Lung (tissue), 12 donors: ENCODE measurements around the gene DENND2A. TPM values are rescaled to one million over a fixed set of nuclear protein-coding genes. Genes with fewer than 3 reads are reported as not detected.

Experiments
- ATAC-seq: fragments of 200-7000 bp; cut with Tn5 transposase; one replicate; pipeline ENCODE4 v1.9.1; 2020; ENCODE audit warnings: moderate number of reproducible peaks; ENCODE audit not compliant: insufficient read depth, low FRiP score
- DNase-seq, 3 donors: peaks; one replicate each; pipeline ENCODE4 v3.0.0-alpha.2; 2013 to 2017
- H3K27ac ChIP-seq, 2 donors: one replicate each; pipeline ENCODE4 v1.5.1; 2013; ENCODE audit warnings: mild to moderate bottlenecking in 2 of 2, moderate library complexity in 2 of 2, control low read depth in 1 of 2, inconsistent platforms in 1 of 2, low read depth in 1 of 2, low read length in 1 of 2
- H3K27me3 ChIP-seq, 3 donors: one replicate each; pipeline ENCODE4 v1.5.1; 2013; ENCODE audit warnings: low read length in 2 of 3; ENCODE audit not compliant: control insufficient read depth in 3 of 3, insufficient read depth in 3 of 3
- H3K36me3 ChIP-seq, 4 donors: one replicate each; pipeline ENCODE4 v1.5.1; 2013; ENCODE audit warnings: low read length in 4 of 4, mild to moderate bottlenecking in 1 of 4, moderate library complexity in 1 of 4; ENCODE audit not compliant: control insufficient read depth in 4 of 4, insufficient read depth in 4 of 4
- H3K4me1 ChIP-seq, 5 donors: one replicate each; pipeline ENCODE4 v1.5.1; 2013; ENCODE audit warnings: low read length in 5 of 5, mild to moderate bottlenecking in 2 of 5, moderate library complexity in 1 of 5; ENCODE audit not compliant: control insufficient read depth in 5 of 5, insufficient read depth in 5 of 5
- H3K4me3 ChIP-seq: one replicate; pipeline ENCODE4 v1.5.1; 2013; ENCODE audit warnings: mild to moderate bottlenecking, control low read depth, moderate library complexity
- H3K9ac ChIP-seq, 2 donors: one replicate each; pipeline ENCODE4 v1.5.1; 2013; ENCODE audit warnings: low read length in 2 of 2, control low read depth in 1 of 2; ENCODE audit not compliant: insufficient read depth in 1 of 2
- H3K9me3 ChIP-seq, 4 donors: one replicate each; pipeline ENCODE4 v1.5.1; 2013; ENCODE audit warnings: low read length in 3 of 4, mild to moderate bottlenecking in 1 of 4, moderate library complexity in 1 of 4; ENCODE audit not compliant: control insufficient read depth in 4 of 4, insufficient read depth in 3 of 4
- WGBS, 2 donors: extraction: QIAGEN DNeasy Blood & Tissue Kit; methylation state at CpG; one replicate each; pipeline ENCODE4 v1.1.7; 2013; 5-methylcytosine and 5-hydroxymethylcytosine counted together
- polyA plus RNA-seq, 2 donors: library from polyadenylated mRNA; stranded (reverse); fragments of 200-250 nt; gene quantifications; one replicate each; pipeline ENCODE4 v1.2.1, GENCODE V29; 2013
- total RNA-seq, 2 donors: library from RNA; depleted of rRNA in 1 of 2; stranded (reverse); fragments of >200 nt in 1 of 2; gene quantifications; one replicate each; pipeline ENCODE4 v1.2.1, GENCODE V29; 2014 to 2021
- TF ChIP-seq, protein P1 (sequence below): IDR thresholded peaks from 2 replicates; pipeline ENCODE4 v1.5.1; 2012; ENCODE audit warnings: mild to moderate bottlenecking; ENCODE audit errors: control extremely low read depth, extremely low read depth
- donor health status: control.
- donor health status: control.
- donor health status: Bipolar disorder and iron deficiency.
- donor health status: healthy.
- donor health status: DM: yes; HTN: yes; CAD: no.

DENND2A gene
- total and polyA plus RNA-seq, 4 donors, result 4.1 to 32.4 (median 9.7) TPM

GRCh38 chr7:140542228-140542603 lies 98.4 kb downstream of the DENND2A start:
- no peak overlapping the region for H3K9ac ChIP-seq
- H3K27me3 ChIP-seq, result no peaks in the 10 kb centered on the region
- TF ChIP-seq, protein P1, sequence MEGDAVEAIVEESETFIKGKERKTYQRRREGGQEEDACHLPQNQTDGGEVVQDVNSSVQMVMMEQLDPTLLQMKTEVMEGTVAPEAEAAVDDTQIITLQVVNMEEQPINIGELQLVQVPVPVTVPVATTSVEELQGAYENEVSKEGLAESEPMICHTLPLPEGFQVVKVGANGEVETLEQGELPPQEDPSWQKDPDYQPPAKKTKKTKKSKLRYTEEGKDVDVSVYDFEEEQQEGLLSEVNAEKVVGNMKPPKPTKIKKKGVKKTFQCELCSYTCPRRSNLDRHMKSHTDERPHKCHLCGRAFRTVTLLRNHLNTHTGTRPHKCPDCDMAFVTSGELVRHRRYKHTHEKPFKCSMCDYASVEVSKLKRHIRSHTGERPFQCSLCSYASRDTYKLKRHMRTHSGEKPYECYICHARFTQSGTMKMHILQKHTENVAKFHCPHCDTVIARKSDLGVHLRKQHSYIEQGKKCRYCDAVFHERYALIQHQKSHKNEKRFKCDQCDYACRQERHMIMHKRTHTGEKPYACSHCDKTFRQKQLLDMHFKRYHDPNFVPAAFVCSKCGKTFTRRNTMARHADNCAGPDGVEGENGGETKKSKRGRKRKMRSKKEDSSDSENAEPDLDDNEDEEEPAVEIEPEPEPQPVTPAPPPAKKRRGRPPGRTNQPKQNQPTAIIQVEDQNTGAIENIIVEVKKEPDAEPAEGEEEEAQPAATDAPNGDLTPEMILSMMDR, result no peak
- H3K4me1 ChIP-seq, result peaks cover 0 to 33% (median 4%) of the 10 kb centered on the region in 5 donors
- DNase-seq (peak; percentile 62 to 84 (median 71)), ATAC-seq (peak; percentile 37)
- WGBS, 2 donors, result 44 to 57% methylated on average over 7 of the region's 7 CpGs
- H3K4me3 ChIP-seq, result no peak overlapping the region
- H3K36me3 ChIP-seq, result peaks cover 0 to 21% (median 11%) of the 10 kb centered on the region in 4 donors
- peak overlapping the region in 1 of 2 donors; percentile 4 for H3K27ac ChIP-seq
- no peaks in the 10 kb centered on the region for H3K9me3 ChIP-seq

DNA sequence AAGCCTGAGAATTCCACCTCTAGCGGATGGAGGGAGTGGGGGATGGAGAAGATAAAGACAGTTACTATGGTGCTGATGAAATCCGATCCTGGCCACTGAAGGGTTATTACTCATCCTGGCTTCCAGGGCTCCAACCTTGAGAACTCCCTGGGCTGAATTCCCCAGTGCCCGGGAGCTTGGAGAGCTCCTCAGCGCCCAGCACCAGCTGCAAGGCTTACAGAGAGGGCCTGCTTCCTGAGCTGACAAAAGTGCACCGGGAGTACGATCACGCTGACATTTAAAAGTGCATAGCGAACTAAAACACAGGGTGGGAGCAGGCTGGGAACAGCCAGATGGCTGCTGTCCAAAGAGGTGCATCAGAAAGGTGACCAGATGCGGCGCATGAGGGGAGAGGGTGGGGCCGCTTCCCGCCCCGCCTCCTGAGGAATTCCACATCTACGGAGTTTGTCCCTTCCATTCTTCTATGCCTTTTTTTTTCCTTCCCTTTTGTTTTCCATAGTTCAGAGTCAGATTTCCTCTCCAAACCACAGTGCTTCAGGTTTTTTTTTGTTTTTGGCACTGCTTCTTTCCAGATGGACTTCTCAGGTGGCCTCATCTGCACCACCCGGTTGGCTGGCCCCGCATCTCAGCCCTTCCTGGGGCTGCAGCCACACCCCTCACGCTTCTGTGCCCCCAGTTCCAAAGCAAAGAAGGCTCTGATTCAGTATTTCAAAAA lies 98.9 kb downstream of the DENND2A start:
- H3K27ac ChIP-seq, result peak overlapping the region in 1 of 2 donors; percentile 65
- H3K4me3 ChIP-seq, result no peak overlapping the region
- H3K9ac ChIP-seq, result no peak overlapping the region
- ATAC-seq (peak; percentile 24), DNase-seq (peak; percentile 55 to 66 (median 59))
- no peaks in the 10 kb centered on the region for H3K27me3 ChIP-seq
- peaks cover 0 to 19% (median 9%) of the 10 kb centered on the region in 4 donors for H3K36me3 ChIP-seq
- 26 to 28% methylated on average over 17 of the region's 17 CpGs for WGBS, 2 donors
- no peaks in the 10 kb centered on the region for H3K9me3 ChIP-seq
- TF ChIP-seq, protein P1, result no peak
- H3K4me1 ChIP-seq, result peaks cover 0 to 33% (median 4%) of the 10 kb centered on the region in 5 donors

DNA sequence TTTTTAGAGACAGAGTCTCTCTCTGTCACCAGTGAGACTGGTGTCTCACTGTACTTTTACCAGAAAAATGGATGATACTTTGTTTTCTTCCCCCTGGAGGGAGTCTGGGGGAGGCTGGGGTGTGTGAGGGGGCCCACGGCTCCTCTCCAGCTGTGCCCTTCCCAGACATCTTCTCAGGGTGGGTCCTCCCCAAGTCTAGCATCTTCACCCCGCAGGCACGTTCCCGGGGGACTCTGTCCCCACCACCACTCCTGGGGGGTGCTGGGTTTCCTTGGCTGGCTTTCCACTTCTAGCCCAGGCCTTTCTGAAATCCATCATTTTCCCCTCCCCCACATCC lies 99.5 kb downstream of the DENND2A start:
- no peaks in the 10 kb centered on the region for H3K27me3 ChIP-seq
- H3K4me3 ChIP-seq, result no peak overlapping the region
- TF ChIP-seq, protein P1, result no peak
- H3K4me1 ChIP-seq, result peaks cover 0 to 33% (median 4%) of the 10 kb centered on the region in 5 donors
- DNase-seq (no peak), ATAC-seq (no peak)
- H3K9ac ChIP-seq, result no peak overlapping the region
- WGBS, 2 donors, result 65 to 71% methylated on average over 4 of the region's 4 CpGs
- peaks cover 0 to 15% (median 7%) of the 10 kb centered on the region in 4 donors for H3K36me3 ChIP-seq
- no peaks in the 10 kb centered on the region for H3K9me3 ChIP-seq
- peak overlapping the region in 1 of 2 donors; percentile 65 for H3K27ac ChIP-seq
